HG02938 (cell line): ENCODE results near the gene TESK1.
"Not testable (repeated sequence)": the region's sequence is repeated elsewhere in the genome, so short reads cannot be mapped to it uniquely, and the experiment has no call there.

ENCODE experiments used
- ATAC-seq: cut with Tn5 transposase; IDR thresholded peaks from one replicate; pipeline ENCODE4 v1.9.1; 2021; ENCODE audit warnings: mild to moderate bottlenecking, moderate library complexity; ENCODE audit not compliant: unreplicated experiment

Gene TESK1

GRCh38 chr9:35643046-35643445 lies 38.0 kb downstream of the TESK1 start:
- no peak for ATAC-seq

- not testable (repeated sequence) for ATAC-seq
These were observed 40.7 kb downstream of the TESK1 start for GRCh38 chr9:35645736-35646135.

GRCh38 chr9:35646153-35646532 lies 41.1 kb downstream of the TESK1 start:
- ATAC-seq, result no peak

- ATAC-seq, result peak; percentile 78
These were observed 41.6 kb downstream of the TESK1 start for GRCh38 chr9:35646533-35647265.

GRCh38 chr9:35649431-35650340 lies 44.6 kb downstream of the TESK1 start:
- no peak for ATAC-seq

GRCh38 chr9:35650341-35651158 lies 45.5 kb downstream of the TESK1 start, which contains the start of gene SIT1:
Gene SIT1, minus strand, starts transcription at chr9:35650931. Its CDS starts 78 bp downstream, at chr9:35650853.
- no peak for ATAC-seq

- ATAC-seq, result no peak
These were observed 47.1 kb downstream of the TESK1 start for GRCh38 chr9:35651956-35652828.

GRCh38 chr9:35652829-35653209 lies 47.8 kb downstream of the TESK1 start:
- ATAC-seq, result no peak

- no peak for ATAC-seq
These were observed 48.5 kb downstream of the TESK1 start for GRCh38 chr9:35653611-35654010.

- ATAC-seq, result no peak
These were observed 51.3 kb downstream of the TESK1 start for GRCh38 chr9:35656348-35656747.

- ATAC-seq, result no peak
These were observed 51.9 kb downstream of the TESK1 start for GRCh38 chr9:35656831-35657545.

GRCh38 chr9:35657546-35658136 lies 52.6 kb downstream of the TESK1 start, which contains the start of gene RMRP:
Gene RMRP, minus strand, starts transcription at chr9:35658019.
- peak; percentile 82 for ATAC-seq

- peak; percentile 58 for ATAC-seq
These were observed 53.3 kb downstream of the TESK1 start, which contains the start of gene CCDC107 for GRCh38 chr9:35658137-35658967. Gene CCDC107, plus strand, starts transcription at chr9:35658292. Its CDS starts 88 bp downstream, at chr9:35658380.

- ATAC-seq, result no peak
These were observed 53.8 kb downstream of the TESK1 start for GRCh38 chr9:35658968-35659220.

- no peak for ATAC-seq
These were observed 54.3 kb downstream of the TESK1 start for GRCh38 chr9:35659340-35659739.
